SK-N-SH (cell line): ENCODE data around the gene GGCT.

Source experiments
- CTCF ChIP-seq: fragments of 200-600 bp; sonication (generic); IDR thresholded peaks from 2 replicates; pipeline ENCODE4 v1.6.1; 2017; ENCODE audit warnings: antibody characterized with exemption, mild to moderate bottlenecking, moderate library complexity
- FOXJ3 ChIP-seq: sonication (generic); formaldehyde crosslinking; IDR thresholded peaks from 2 replicates; pipeline ENCODE4 v1.5.1; 2020; ENCODE audit warnings: mild to moderate bottlenecking, missing genetic modification reagents
- GABPA ChIP-seq: IDR thresholded peaks from 2 replicates; pipeline ENCODE4 v1.4.0; 2012; ENCODE audit warnings: low read depth, mild to moderate bottlenecking
- POLR2AphosphoS5 ChIP-seq: IDR thresholded peaks from 2 replicates; pipeline ENCODE4 v1.6.1; 2012; ENCODE audit warnings: low read depth, low read length
- RAD21 ChIP-seq: IDR thresholded peaks from 2 replicates; pipeline ENCODE4 v1.6.1; 2012; ENCODE audit warnings: mild to moderate bottlenecking, low read length
- RFX5 ChIP-seq: IDR thresholded peaks from 2 replicates; pipeline ENCODE4 v1.6.1; 2012; ENCODE audit warnings: mild to moderate bottlenecking, improper control_type of control experiment, low read length
- SIN3A ChIP-seq: IDR thresholded peaks from 2 replicates; pipeline ENCODE4 v1.6.1; 2012; ENCODE audit warnings: low read depth, mild to moderate bottlenecking, low read length, moderate library complexity, borderline replicate concordance

- no peak for TF ChIP-seq GABPA
- TF ChIP-seq POLR2AphosphoS5: no peak
- TF ChIP-seq SIN3A: no peak
- TF ChIP-seq RAD21: no peak
- no peak for TF ChIP-seq CTCF
- no peak for TF ChIP-seq RFX5
- no peak for TF ChIP-seq FOXJ3
These were observed 47.7 kb upstream of the GGCT start for GRCh38 chr7:30552330-30552729.
